H9 (cell line): ENCODE data around the gene PTPN13. TPM values are rescaled to one million over a fixed set of nuclear protein-coding genes. Genes with fewer than 3 reads are reported as not detected.

Experiments
- DNase-seq: peaks from one replicate; pipeline ENCODE4 v3.0.0-alpha.2; 2017
- H2AFZ ChIP-seq: one replicate; pipeline ENCODE4 v1.6.1; 2013; ENCODE audit warnings: mild to moderate bottlenecking, low read length, control low read depth, moderate library complexity
- H2AK5ac ChIP-seq: 2 replicates; pipeline ENCODE4 v1.6.1; 2013; ENCODE audit warnings: low read length, control low read depth, mixed read lengths; ENCODE audit not compliant: insufficient read length
- H2BK120ac ChIP-seq: one replicate; pipeline ENCODE4 v1.6.1; 2013; ENCODE audit warnings: low read depth, mild to moderate bottlenecking, low read length, control low read depth, inconsistent platforms; ENCODE audit not compliant: poor library complexity, severe bottlenecking
- H2BK12ac ChIP-seq: 2 replicates; pipeline ENCODE4 v1.6.1; 2013; ENCODE audit warnings: low read length, control low read depth, mixed read lengths, low read depth; ENCODE audit not compliant: insufficient read length
- H2BK15ac ChIP-seq: 2 replicates; pipeline ENCODE4 v1.6.1; 2013; ENCODE audit warnings: low read depth, low read length, control low read depth
- H2BK20ac ChIP-seq: one replicate; pipeline ENCODE4 v1.6.1; 2013; ENCODE audit warnings: low read depth, mild to moderate bottlenecking, low read length, control low read depth, inconsistent platforms; ENCODE audit not compliant: poor library complexity, severe bottlenecking
- H2BK5ac ChIP-seq: 2 replicates; pipeline ENCODE4 v1.6.1; 2013; ENCODE audit warnings: low read length, control low read depth, mixed read lengths; ENCODE audit not compliant: insufficient read length
- H3K14ac ChIP-seq: 2 replicates; pipeline ENCODE4 v1.6.1; 2013; ENCODE audit warnings: low read length, control low read depth; ENCODE audit not compliant: insufficient read depth
- H3K18ac ChIP-seq: 2 replicates; pipeline ENCODE4 v1.6.1; 2013; ENCODE audit warnings: low read depth, mild to moderate bottlenecking, mixed read lengths, low read length, control low read depth; ENCODE audit not compliant: insufficient read length
- H3K23ac ChIP-seq: 2 replicates; pipeline ENCODE4 v1.6.1; 2013; ENCODE audit warnings: low read length, control low read depth, mixed read lengths, low read depth; ENCODE audit not compliant: insufficient read length
- H3K23me2 ChIP-seq: 2 replicates; pipeline ENCODE4 v1.6.1; 2013; ENCODE audit warnings: low read depth, mild to moderate bottlenecking, mixed read lengths, low read length, control low read depth; ENCODE audit not compliant: insufficient read length, poor library complexity, severe bottlenecking
- H3K27ac ChIP-seq: 2 replicates; pipeline ENCODE4 v1.5.1; 2013; ENCODE audit warnings: low read length, control low read depth, mixed read lengths, low read depth; ENCODE audit not compliant: insufficient read length
- H3K27me3 ChIP-seq: 2 replicates; pipeline ENCODE4 v1.6.1; 2013; ENCODE audit warnings: low read length, control low read depth, inconsistent platforms; ENCODE audit not compliant: insufficient read depth
- H3K4ac ChIP-seq: 2 replicates; pipeline ENCODE4 v1.6.1; 2013; ENCODE audit warnings: low read depth, mild to moderate bottlenecking, control low read depth, inconsistent platforms, low read length, moderate library complexity
- H3K4me1 ChIP-seq: 2 replicates; pipeline ENCODE4 v1.6.1; 2013; ENCODE audit warnings: low read length, control low read depth, inconsistent platforms; ENCODE audit not compliant: insufficient read depth
- H3K4me2 ChIP-seq: 2 replicates; pipeline ENCODE4 v1.6.1; 2013; ENCODE audit warnings: low read length, control low read depth, mixed read lengths; ENCODE audit not compliant: insufficient read length, insufficient read depth
- H3K56ac ChIP-seq: 2 replicates; pipeline ENCODE4 v1.6.1; 2013; ENCODE audit warnings: low read depth, mild to moderate bottlenecking, mixed read lengths, low read length, control low read depth; ENCODE audit not compliant: insufficient read length
- H3K79me1 ChIP-seq: 2 replicates; pipeline ENCODE4 v1.6.1; 2013; ENCODE audit warnings: low read depth, mild to moderate bottlenecking, moderate library complexity, low read length, control low read depth, inconsistent platforms; ENCODE audit not compliant: insufficient read depth, poor library complexity, severe bottlenecking
- H3K79me2 ChIP-seq: 2 replicates; pipeline ENCODE4 v1.6.1; 2013; ENCODE audit warnings: low read length, control low read depth, inconsistent platforms; ENCODE audit not compliant: insufficient read depth
- H3K9ac ChIP-seq: 2 replicates; pipeline ENCODE4 v1.6.1; 2013; ENCODE audit warnings: low read length, control low read depth, mixed read lengths; ENCODE audit not compliant: insufficient read length; ENCODE audit errors: extremely low read depth
- H3K9me3 ChIP-seq: one replicate; pipeline ENCODE4 v1.6.1; 2013; ENCODE audit warnings: low read depth, low read length, inconsistent platforms; ENCODE audit not compliant: control insufficient read depth
- H3T11ph ChIP-seq: one replicate; pipeline ENCODE4 v1.6.1; 2013; ENCODE audit warnings: mild to moderate bottlenecking, low read length, control low read depth, inconsistent platforms
- H4K20me1 ChIP-seq: one replicate; pipeline ENCODE4 v1.6.1; 2013; ENCODE audit not compliant: control insufficient read depth, insufficient read length, insufficient read depth
- H4K5ac ChIP-seq: 2 replicates; pipeline ENCODE4 v1.6.1; 2013; ENCODE audit warnings: low read depth, mild to moderate bottlenecking, mixed read lengths, low read length, control low read depth; ENCODE audit not compliant: insufficient read length
- H4K8ac ChIP-seq: replicated peaks from 2 replicates; pipeline ENCODE4 v1.6.1; 2013; ENCODE audit warnings: low read length, control low read depth, mixed read lengths, low read depth; ENCODE audit not compliant: insufficient read length
- H4K91ac ChIP-seq: 2 replicates; pipeline ENCODE4 v1.6.1; 2013; ENCODE audit warnings: low read depth, mild to moderate bottlenecking, moderate library complexity, mixed read lengths, low read length, control low read depth; ENCODE audit not compliant: insufficient read length
- H3K27ac Mint-ChIP-seq, 3 experiments: 2 replicates in 2 of 3; 3 replicates in 1 of 3; pipeline ENCODE4 v1.8.0; 2020 to 2021; ENCODE audit warnings: mixed read lengths in 3 of 3, mild to moderate bottlenecking in 1 of 3, moderate library complexity in 1 of 3
- H3K27me3 Mint-ChIP-seq: 2 replicates; pipeline ENCODE4 v1.8.0; 2021; ENCODE audit warnings: low read depth, mild to moderate bottlenecking, moderate library complexity, mixed read lengths
- H3K36me3 Mint-ChIP-seq, 3 experiments: 2 replicates in 2 of 3; 3 replicates in 1 of 3; pipeline ENCODE4 v1.8.0; 2020 to 2021; ENCODE audit warnings: low read depth in 3 of 3, mixed read lengths in 3 of 3; ENCODE audit not compliant: insufficient read depth in 1 of 3
- H3K4me1 Mint-ChIP-seq, 2 experiments: 2 replicates each; pipeline ENCODE4 v1.8.0; 2020; ENCODE audit warnings: mixed read lengths in 2 of 2
- H3K4me3 Mint-ChIP-seq, 2 experiments: 2 replicates in 1 of 2; 3 replicates in 1 of 2; pipeline ENCODE4 v1.8.0; 2020 to 2021; ENCODE audit warnings: mild to moderate bottlenecking in 2 of 2, mixed read lengths in 2 of 2, moderate library complexity in 1 of 2
- H3K9me3 Mint-ChIP-seq, 2 experiments: 2 replicates in 1 of 2; 3 replicates in 1 of 2; pipeline ENCODE4 v1.8.0; 2020; ENCODE audit warnings: mild to moderate bottlenecking in 2 of 2, mixed read lengths in 2 of 2, moderate library complexity in 1 of 2
- CTCF ChIP-seq: fragments of 200-600 bp; sonication (generic); conservative IDR thresholded peaks from 3 replicates; pipeline ENCODE4 v1.8.0; 2021; ENCODE audit warnings: antibody characterized with exemption, mild to moderate bottlenecking
- WGBS: extraction: QIAGEN DNeasy Blood & Tissue Kit; methylation state at CpG from one replicate; pipeline ENCODE4 v1.1.7; 2013; ENCODE audit warnings: missing lambda C conversion rate, low lambda C conversion rate, mixed read lengths; ENCODE audit not compliant: insufficient read length; ENCODE audit errors: extremely low coverage; 5-methylcytosine and 5-hydroxymethylcytosine counted together
- total RNA-seq: library from RNA; stranded (reverse); gene quantifications from 2 replicates; pipeline ENCODE4 v1.2.1, GENCODE V29; 2021

PTPN13 gene
- total RNA-seq, 1 experiment from 2014 or later = 34.9 TPM

GRCh38 chr4:86831262-86832130, 237.4 kb downstream of the PTPN13 start:
- no peak for TF ChIP-seq CTCF
- H3K18ac ChIP-seq = no peak overlapping the region
- no peak overlapping the region for H2AK5ac ChIP-seq
- no peak overlapping the region for H3K4ac ChIP-seq
- H3K79me1 ChIP-seq = no peaks in the 10 kb centered on the region
- no peak overlapping the region for H2BK15ac ChIP-seq
- no peak overlapping the region for H4K8ac ChIP-seq
- H2AFZ ChIP-seq = no peak overlapping the region
- H3K14ac ChIP-seq = no peak overlapping the region
- no peak overlapping the region for H2BK5ac ChIP-seq
- H3K23me2 ChIP-seq = no peaks in the 10 kb centered on the region
- no peak overlapping the region for H3T11ph ChIP-seq
- no peak overlapping the region for H2BK20ac ChIP-seq
- H3K9me3 Mint-ChIP-seq = no peaks in the 10 kb centered on the region
- no peak overlapping the region for H4K91ac ChIP-seq
- no peaks in the 10 kb centered on the region for H3K79me2 ChIP-seq
- H4K5ac ChIP-seq = no peak overlapping the region
- no peak for DNase-seq
- WGBS = no CpG with 5 or more reads among the region's 5 CpGs
- H3K27ac ChIP-seq = no peak overlapping the region
- no peaks in the 10 kb centered on the region for H4K20me1 ChIP-seq
- H2BK12ac ChIP-seq = no peak overlapping the region
- no peaks in the 10 kb centered on the region; the same call in 1 of the 2 replicates for H3K27me3 Mint-ChIP-seq
- no peak overlapping the region for H3K4me2 ChIP-seq
- no peaks in the 10 kb centered on the region for H3K27me3 ChIP-seq
- H3K23ac ChIP-seq = no peak overlapping the region
- peak overlapping the region in 1 of 3 experiments; percentile 7; a peak in 1 of 7 replicates for H3K27ac Mint-ChIP-seq
- no peak overlapping the region for H3K56ac ChIP-seq
- no peaks in the 10 kb centered on the region for H3K9me3 ChIP-seq
- H3K4me1 ChIP-seq = no peaks in the 10 kb centered on the region
- no peak overlapping the region for H3K4me3 Mint-ChIP-seq
- no peaks in the 10 kb centered on the region for H3K4me1 Mint-ChIP-seq
- no peak overlapping the region for H3K9ac ChIP-seq
- H3K36me3 Mint-ChIP-seq = no peaks in the 10 kb centered on the region; a peak in 1 of 7 replicates
- H2BK120ac ChIP-seq = no peak overlapping the region
